ENCODE results near the gene SNX12.
A peak's percentile ranks its signal among the peaks of the same experiment; 100 is the strongest.

DNA sequence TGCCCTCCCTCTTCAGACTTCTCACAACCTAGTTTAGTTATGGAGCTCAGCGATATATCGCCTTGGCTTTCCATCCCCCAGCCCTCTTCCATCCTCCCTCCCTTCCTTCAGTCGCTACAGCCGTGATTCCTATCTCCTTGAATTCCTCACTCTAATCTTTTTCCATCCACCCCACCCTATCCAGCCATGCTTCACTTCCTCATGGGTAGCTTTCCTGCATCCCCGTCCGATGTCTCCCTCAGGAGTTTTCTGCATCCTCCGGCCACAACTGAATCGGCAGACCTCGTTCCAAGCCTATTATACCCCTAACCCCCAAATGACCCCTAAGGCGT, 456 bp downstream of the SNX12 start:
- TF ChIP-seq ZFP3 (tag by site-specific recombination; IDR thresholded peaks at IDR 0.05; ENCODE audit: low read depth) (no peak), ZNF792 (tag by site-specific recombination; IDR thresholded peaks at IDR 0.05) (no peak), ZNF776 (tag by site-specific recombination; IDR thresholded peaks at IDR 0.05; ENCODE audit: borderline replicate concordance) (no peak), ZBTB7A (tag by site-specific recombination; IDR thresholded peaks at IDR 0.05; ENCODE audit: low read depth) (no peak)
- TF ChIP-seq, protein P1, sequence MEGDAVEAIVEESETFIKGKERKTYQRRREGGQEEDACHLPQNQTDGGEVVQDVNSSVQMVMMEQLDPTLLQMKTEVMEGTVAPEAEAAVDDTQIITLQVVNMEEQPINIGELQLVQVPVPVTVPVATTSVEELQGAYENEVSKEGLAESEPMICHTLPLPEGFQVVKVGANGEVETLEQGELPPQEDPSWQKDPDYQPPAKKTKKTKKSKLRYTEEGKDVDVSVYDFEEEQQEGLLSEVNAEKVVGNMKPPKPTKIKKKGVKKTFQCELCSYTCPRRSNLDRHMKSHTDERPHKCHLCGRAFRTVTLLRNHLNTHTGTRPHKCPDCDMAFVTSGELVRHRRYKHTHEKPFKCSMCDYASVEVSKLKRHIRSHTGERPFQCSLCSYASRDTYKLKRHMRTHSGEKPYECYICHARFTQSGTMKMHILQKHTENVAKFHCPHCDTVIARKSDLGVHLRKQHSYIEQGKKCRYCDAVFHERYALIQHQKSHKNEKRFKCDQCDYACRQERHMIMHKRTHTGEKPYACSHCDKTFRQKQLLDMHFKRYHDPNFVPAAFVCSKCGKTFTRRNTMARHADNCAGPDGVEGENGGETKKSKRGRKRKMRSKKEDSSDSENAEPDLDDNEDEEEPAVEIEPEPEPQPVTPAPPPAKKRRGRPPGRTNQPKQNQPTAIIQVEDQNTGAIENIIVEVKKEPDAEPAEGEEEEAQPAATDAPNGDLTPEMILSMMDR (tag by site-specific recombination; IDR thresholded peaks at IDR 0.05) = no peak
- TF ChIP-seq, protein P2, sequence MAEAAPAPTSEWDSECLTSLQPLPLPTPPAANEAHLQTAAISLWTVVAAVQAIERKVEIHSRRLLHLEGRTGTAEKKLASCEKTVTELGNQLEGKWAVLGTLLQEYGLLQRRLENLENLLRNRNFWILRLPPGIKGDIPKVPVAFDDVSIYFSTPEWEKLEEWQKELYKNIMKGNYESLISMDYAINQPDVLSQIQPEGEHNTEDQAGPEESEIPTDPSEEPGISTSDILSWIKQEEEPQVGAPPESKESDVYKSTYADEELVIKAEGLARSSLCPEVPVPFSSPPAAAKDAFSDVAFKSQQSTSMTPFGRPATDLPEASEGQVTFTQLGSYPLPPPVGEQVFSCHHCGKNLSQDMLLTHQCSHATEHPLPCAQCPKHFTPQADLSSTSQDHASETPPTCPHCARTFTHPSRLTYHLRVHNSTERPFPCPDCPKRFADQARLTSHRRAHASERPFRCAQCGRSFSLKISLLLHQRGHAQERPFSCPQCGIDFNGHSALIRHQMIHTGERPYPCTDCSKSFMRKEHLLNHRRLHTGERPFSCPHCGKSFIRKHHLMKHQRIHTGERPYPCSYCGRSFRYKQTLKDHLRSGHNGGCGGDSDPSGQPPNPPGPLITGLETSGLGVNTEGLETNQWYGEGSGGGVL (tag by site-specific recombination; IDR thresholded peaks at IDR 0.05) = no peak
- TF ChIP-seq, protein P3, sequence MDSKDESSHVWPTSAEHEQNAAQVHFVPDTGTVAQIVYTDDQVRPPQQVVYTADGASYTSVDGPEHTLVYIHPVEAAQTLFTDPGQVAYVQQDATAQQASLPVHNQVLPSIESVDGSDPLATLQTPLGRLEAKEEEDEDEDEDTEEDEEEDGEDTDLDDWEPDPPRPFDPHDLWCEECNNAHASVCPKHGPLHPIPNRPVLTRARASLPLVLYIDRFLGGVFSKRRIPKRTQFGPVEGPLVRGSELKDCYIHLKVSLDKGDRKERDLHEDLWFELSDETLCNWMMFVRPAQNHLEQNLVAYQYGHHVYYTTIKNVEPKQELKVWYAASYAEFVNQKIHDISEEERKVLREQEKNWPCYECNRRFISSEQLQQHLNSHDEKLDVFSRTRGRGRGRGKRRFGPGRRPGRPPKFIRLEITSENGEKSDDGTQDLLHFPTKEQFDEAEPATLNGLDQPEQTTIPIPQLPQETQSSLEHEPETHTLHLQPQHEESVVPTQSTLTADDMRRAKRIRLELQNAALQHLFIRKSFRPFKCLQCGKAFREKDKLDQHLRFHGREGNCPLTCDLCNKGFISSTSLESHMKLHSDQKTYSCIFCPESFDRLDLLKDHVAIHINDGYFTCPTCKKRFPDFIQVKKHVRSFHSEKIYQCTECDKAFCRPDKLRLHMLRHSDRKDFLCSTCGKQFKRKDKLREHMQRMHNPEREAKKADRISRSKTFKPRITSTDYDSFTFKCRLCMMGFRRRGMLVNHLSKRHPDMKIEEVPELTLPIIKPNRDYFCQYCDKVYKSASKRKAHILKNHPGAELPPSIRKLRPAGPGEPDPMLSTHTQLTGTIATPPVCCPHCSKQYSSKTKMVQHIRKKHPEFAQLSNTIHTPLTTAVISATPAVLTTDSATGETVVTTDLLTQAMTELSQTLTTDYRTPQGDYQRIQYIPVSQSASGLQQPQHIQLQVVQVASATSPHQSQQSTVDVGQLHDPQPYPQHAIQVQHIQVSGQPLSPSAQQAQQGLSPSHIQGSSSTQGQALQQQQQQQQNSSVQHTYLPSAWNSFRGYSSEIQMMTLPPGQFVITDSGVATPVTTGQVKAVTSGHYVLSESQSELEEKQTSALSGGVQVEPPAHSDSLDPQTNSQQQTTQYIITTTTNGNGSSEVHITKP (tag by site-specific recombination; IDR thresholded peaks at IDR 0.05) = peak; percentile 64
- TF ChIP-seq, protein P4, sequence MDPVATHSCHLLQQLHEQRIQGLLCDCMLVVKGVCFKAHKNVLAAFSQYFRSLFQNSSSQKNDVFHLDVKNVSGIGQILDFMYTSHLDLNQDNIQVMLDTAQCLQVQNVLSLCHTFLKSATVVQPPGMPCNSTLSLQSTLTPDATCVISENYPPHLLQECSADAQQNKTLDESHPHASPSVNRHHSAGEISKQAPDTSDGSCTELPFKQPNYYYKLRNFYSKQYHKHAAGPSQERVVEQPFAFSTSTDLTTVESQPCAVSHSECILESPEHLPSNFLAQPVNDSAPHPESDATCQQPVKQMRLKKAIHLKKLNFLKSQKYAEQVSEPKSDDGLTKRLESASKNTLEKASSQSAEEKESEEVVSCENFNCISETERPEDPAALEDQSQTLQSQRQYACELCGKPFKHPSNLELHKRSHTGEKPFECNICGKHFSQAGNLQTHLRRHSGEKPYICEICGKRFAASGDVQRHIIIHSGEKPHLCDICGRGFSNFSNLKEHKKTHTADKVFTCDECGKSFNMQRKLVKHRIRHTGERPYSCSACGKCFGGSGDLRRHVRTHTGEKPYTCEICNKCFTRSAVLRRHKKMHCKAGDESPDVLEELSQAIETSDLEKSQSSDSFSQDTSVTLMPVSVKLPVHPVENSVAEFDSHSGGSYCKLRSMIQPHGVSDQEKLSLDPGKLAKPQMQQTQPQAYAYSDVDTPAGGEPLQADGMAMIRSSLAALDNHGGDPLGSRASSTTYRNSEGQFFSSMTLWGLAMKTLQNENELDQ (tag by site-specific recombination; IDR thresholded peaks at IDR 0.05; ENCODE audit: low read depth) = no peak

Data from HEK293 (cell line).